OCI-LY7 (cell line): ENCODE data around the gene TTLL9. TPM values are rescaled to one million over a fixed set of nuclear protein-coding genes. Genes with fewer than 3 reads are reported as not detected.

Experiments used
- BruUV-seq: library from RNA; stranded (reverse); fragments of 400-500 nt; replicated peaks from 2 replicates; lab custom pipeline; 2021; lab: Mats Ljungman, UMichigan
- CTCF ChIA-PET: fragments of 300-600 bp; sonication (Branson Sonifier 250); formaldehyde crosslinking; loops from one replicate; lab custom pipeline; 2022; ENCODE audit warnings: antibody characterized with exemption; ENCODE audit not compliant: unreplicated experiment; lab: Charles Lee
- POLR2A ChIA-PET: fragments of 300-600 bp; sonication (Branson Sonifier 250); formaldehyde crosslinking; loops from one replicate; lab custom pipeline; 2022; ENCODE audit warnings: antibody characterized with exemption; lab: Charles Lee
- DNase-seq: peaks from one replicate; pipeline ENCODE4 v3.0.0-alpha.2; 2015; ENCODE audit warnings: low spot score
- H2AFZ ChIP-seq: fragments of 200-600 bp; sonication (generic), shearing (Covaris generic); 2 replicates; pipeline ENCODE4 v1.6.1; 2014; ENCODE audit warnings: mild to moderate bottlenecking, antibody characterized with exemption, low read length, moderate library complexity
- H3K27ac ChIP-seq: fragments of 200-600 bp; sonication (generic); 2 replicates; pipeline ENCODE4 v1.5.1; 2014; ENCODE audit warnings: mixed run types, low read depth, mild to moderate bottlenecking, moderate library complexity, low read length, inconsistent platforms; ENCODE audit not compliant: poor library complexity, severe bottlenecking
- H3K36me3 ChIP-seq: fragments of 200-600 bp; sonication (generic); 2 replicates; pipeline ENCODE4 v1.6.1; 2014; ENCODE audit warnings: mild to moderate bottlenecking, antibody characterized with exemption, low read length, moderate library complexity, mixed read lengths; ENCODE audit not compliant: insufficient read depth
- H3K4me1 ChIP-seq: fragments of 200-600 bp; sonication (generic); 2 replicates; pipeline ENCODE4 v1.5.1; 2014; ENCODE audit warnings: mild to moderate bottlenecking, low read length; ENCODE audit not compliant: insufficient read depth, poor library complexity, severe bottlenecking
- H3K4me2 ChIP-seq: fragments of 200-600 bp; sonication (generic); 2 replicates; pipeline ENCODE4 v1.6.1; 2014; ENCODE audit warnings: mild to moderate bottlenecking, low read length
- H3K4me3 ChIP-seq: fragments of 200-600 bp; sonication (generic); 2 replicates; pipeline ENCODE4 v1.5.1; 2014; ENCODE audit warnings: mild to moderate bottlenecking, low read depth, low read length; ENCODE audit not compliant: poor library complexity, severe bottlenecking
- H3K79me2 ChIP-seq: fragments of 200-600 bp; sonication (generic); 2 replicates; pipeline ENCODE4 v1.6.1; 2016; ENCODE audit warnings: low read depth, mild to moderate bottlenecking, low read length, moderate library complexity, mixed read lengths; ENCODE audit not compliant: insufficient read depth
- H3K9me2 ChIP-seq: fragments of 200-600 bp; sonication (generic); 2 replicates; pipeline ENCODE4 v1.6.1; 2016; ENCODE audit warnings: mild to moderate bottlenecking, low read length, mixed read lengths; ENCODE audit not compliant: insufficient read depth
- H3K9me3 ChIP-seq: fragments of 200-600 bp; sonication (generic); 2 replicates; pipeline ENCODE4 v1.6.1; 2014; ENCODE audit warnings: mild to moderate bottlenecking, mixed run types, low read length, mixed read lengths
- H4K20me1 ChIP-seq: fragments of 200-600 bp; sonication (generic); 2 replicates; pipeline ENCODE4 v1.6.1; 2014; ENCODE audit warnings: mild to moderate bottlenecking, antibody characterized with exemption, low read length, moderate library complexity, mixed read lengths; ENCODE audit not compliant: insufficient read depth
- EZH2phosphoT487 ChIP-seq: fragments of 200-600 bp; sonication (generic); IDR thresholded peaks from 2 replicates; pipeline ENCODE4 v1.6.1; 2018; ENCODE audit warnings: low read depth, borderline replicate concordance, mild to moderate bottlenecking, mixed run types, antibody characterized with exemption, low read length, moderate library complexity, mixed read lengths
- intact Hi-C: fragments of 100-400 bp; cut with micrococcal nuclease; formaldehyde crosslinking; loops from one replicate; pipeline ENCODE4 v1.10.0; 2022; ENCODE audit not compliant: unreplicated experiment
- total RNA-seq, 2 experiments: library from RNA; depleted of rRNA in 1 of 2; stranded (reverse); fragments of >200 nt in 1 of 2; shearing (Covaris generic) in 1 of 2; gene quantifications; 2 replicates each; pipeline ENCODE4 v1.2.3, GENCODE V29; 2014 to 2022
- TF ChIP-seq, protein P1 (sequence below): fragments of 200-600 bp; sonication (generic); conservative IDR thresholded peaks from 2 replicates; pipeline ENCODE4 v1.5.1; 2014; ENCODE audit warnings: mild to moderate bottlenecking, antibody characterized with exemption, low read length, moderate library complexity, mixed read lengths

The TTLL9 gene
- total RNA-seq, 2 experiments from 2014 or later: not detected

DNA sequence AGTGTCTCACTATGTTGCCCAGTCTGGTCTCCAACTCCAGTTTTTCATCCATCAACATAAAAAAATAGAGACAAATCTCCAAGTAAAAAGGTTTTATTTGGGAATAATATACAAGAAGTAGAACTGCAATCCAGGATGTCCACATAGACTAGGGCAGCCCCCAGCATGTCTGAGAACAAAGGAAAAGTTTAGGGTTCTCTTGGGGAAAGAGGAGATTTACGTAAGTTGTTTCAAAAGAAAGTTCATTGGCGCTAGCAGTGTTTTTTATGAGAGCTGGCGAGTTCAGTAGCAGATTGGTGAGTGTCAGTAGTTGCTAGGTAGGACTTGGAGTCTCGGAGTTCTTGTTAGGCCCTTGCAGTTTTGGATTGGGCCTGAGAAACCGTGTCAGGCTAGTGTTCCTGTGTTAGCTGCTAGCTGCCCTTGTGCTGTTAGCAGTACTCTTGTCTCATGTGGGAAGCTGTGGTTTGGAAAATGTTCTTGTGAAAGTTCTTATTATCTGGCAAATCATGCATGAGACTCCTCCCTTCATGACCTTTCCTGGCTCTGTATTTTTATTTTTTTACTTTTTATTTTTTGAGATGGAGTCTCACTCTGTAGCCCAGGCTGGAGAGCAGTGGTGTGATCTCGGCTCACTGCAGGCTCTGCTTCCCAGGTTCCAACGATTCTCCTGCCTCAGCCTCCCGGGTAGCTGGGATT, 24.7 kb downstream of the TTLL9 start:
- peaks cover 9% of the 10 kb centered on the region for H3K4me1 ChIP-seq
- H3K9me3 ChIP-seq: no peaks in the 10 kb centered on the region
- H3K36me3 ChIP-seq: no peaks in the 10 kb centered on the region
- CTCF ChIA-PET: no interaction called here
- no peaks in the 10 kb centered on the region for H3K9me2 ChIP-seq
- peak; percentile 64 for DNase-seq
- H2AFZ ChIP-seq: peak overlapping the region; percentile 72; the same call in 1 of the 2 replicates
- intact Hi-C loops: no loop called here
- no peak overlapping the region for H3K4me3 ChIP-seq
- H3K4me2 ChIP-seq: no peak overlapping the region
- no peaks in the 10 kb centered on the region for H4K20me1 ChIP-seq
- no peaks in the 10 kb centered on the region for H3K79me2 ChIP-seq
- no TSS peak for BruUV-seq
- TF ChIP-seq EZH2phosphoT487: no peak
- TF ChIP-seq, protein P1, sequence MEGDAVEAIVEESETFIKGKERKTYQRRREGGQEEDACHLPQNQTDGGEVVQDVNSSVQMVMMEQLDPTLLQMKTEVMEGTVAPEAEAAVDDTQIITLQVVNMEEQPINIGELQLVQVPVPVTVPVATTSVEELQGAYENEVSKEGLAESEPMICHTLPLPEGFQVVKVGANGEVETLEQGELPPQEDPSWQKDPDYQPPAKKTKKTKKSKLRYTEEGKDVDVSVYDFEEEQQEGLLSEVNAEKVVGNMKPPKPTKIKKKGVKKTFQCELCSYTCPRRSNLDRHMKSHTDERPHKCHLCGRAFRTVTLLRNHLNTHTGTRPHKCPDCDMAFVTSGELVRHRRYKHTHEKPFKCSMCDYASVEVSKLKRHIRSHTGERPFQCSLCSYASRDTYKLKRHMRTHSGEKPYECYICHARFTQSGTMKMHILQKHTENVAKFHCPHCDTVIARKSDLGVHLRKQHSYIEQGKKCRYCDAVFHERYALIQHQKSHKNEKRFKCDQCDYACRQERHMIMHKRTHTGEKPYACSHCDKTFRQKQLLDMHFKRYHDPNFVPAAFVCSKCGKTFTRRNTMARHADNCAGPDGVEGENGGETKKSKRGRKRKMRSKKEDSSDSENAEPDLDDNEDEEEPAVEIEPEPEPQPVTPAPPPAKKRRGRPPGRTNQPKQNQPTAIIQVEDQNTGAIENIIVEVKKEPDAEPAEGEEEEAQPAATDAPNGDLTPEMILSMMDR: no peak
- POLR2A ChIA-PET: interaction anchor here (0.6 to 1.3 kb wide), 2 partner anchors 9 to 15 kb away, joined by 3 to 6 read pairs; no protein-coding TSS in a partner anchor
- no peak overlapping the region for H3K27ac ChIP-seq

DNA sequence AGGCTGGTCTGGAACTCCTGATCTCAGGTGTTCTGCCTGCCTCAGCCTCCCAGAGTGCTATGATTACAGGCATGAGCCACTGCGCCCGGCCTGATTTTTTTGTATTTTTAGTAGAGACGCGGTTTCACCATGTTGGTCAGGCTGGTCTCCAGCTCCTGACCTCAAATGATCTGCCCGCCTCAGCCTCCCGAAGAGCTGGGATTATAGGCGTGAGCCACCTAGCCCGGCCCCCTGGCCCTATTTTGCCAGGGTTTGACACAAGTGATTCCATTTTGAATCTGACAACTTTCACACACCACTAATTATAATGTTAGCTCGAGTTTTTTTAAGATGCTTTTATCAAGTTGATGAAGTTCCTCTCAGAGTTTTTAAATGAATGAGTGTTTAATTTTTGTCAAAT, 25.6 kb downstream of the TTLL9 start:
- POLR2A ChIA-PET: interaction anchor here (0.6 kb wide), 1 partner anchor 8 kb away, joined by 3 read pairs; no protein-coding TSS in a partner anchor

More for the DNA sequence above, 25.6 kb downstream of the TTLL9 start:
- no peak for DNase-seq
- no peaks in the 10 kb centered on the region for H3K79me2 ChIP-seq
- H3K36me3 ChIP-seq: no peaks in the 10 kb centered on the region
- CTCF ChIA-PET: no interaction called here
- H4K20me1 ChIP-seq: no peaks in the 10 kb centered on the region
- peaks cover 9% of the 10 kb centered on the region for H3K4me1 ChIP-seq
- no TSS peak for BruUV-seq
- H3K4me2 ChIP-seq: no peak overlapping the region
- no peaks in the 10 kb centered on the region for H3K9me2 ChIP-seq
- TF ChIP-seq EZH2phosphoT487: no peak
- TF ChIP-seq, protein P1: no peak
- no peak overlapping the region for H3K27ac ChIP-seq
- no peak overlapping the region for H2AFZ ChIP-seq
- intact Hi-C loops: no loop called here
- no peaks in the 10 kb centered on the region for H3K9me3 ChIP-seq
- H3K4me3 ChIP-seq: no peak overlapping the region
